HEK293 (cell line): ENCODE results near the gene DPP6.

Experiments used
- CTCF ChIA-PET: fragments of 350-600 bp; formaldehyde crosslinking; extraction: SDS; loops from one replicate; lab custom pipeline; 2021; ENCODE audit warnings: antibody characterized with exemption; lab: Yijun Ruan, JAX
- POLR2A ChIA-PET: fragments of 300-600 bp; formaldehyde crosslinking; extraction: SDS; loops from one replicate; lab custom pipeline; 2020; ENCODE audit warnings: antibody characterized with exemption, inconsistent platforms; lab: Yijun Ruan, JAX
- H3K27ac ChIP-seq: fragments of 200-500 bp; sonication (Bioruptor generic); 2 replicates; pipeline ENCODE4 v1.5.1; 2014; ENCODE audit warnings: low read depth, low read length, control low read depth, inconsistent platforms; ENCODE audit errors: extremely low read depth
- H3K36me3 ChIP-seq, 2 experiments: fragments of 200-500 bp in 1 of 2; sonication (Bioruptor generic) in 1 of 2; 1 replicate in 1 of 2; 2 replicates in 1 of 2; pipeline ENCODE4 v1.5.1; 2014 to 2017; ENCODE audit warnings: inconsistent platforms in 2 of 2, low read length in 2 of 2; ENCODE audit not compliant: control insufficient read depth in 2 of 2, insufficient read depth in 1 of 2
- H3K4me1 ChIP-seq: fragments of 200-500 bp; sonication (Bioruptor generic); 2 replicates; pipeline ENCODE4 v1.5.1; 2014; ENCODE audit warnings: mild to moderate bottlenecking, low read length, inconsistent platforms; ENCODE audit not compliant: control insufficient read depth, insufficient read depth
- H3K4me3 ChIP-seq: 2 replicates; pipeline ENCODE4 v1.5.1; 2011; ENCODE audit warnings: low read depth, mild to moderate bottlenecking, control low read depth, low read length, moderate library complexity
- H3K9me3 ChIP-seq: fragments of 200-500 bp; sonication (Bioruptor generic); 2 replicates; pipeline ENCODE4 v1.5.1; 2014; ENCODE audit warnings: low read depth, low read length, inconsistent platforms; ENCODE audit not compliant: control insufficient read depth, insufficient read depth
- BCL11B ChIP-seq: fragments of 450-650 bp; formaldehyde crosslinking; IDR thresholded peaks from 2 replicates; pipeline ENCODE4 v1.5.1; 2016; ENCODE audit warnings: low read depth, missing biosample characterization, missing genetic modification characterization
- CTCF ChIP-seq: fragments of 450-650 bp; formaldehyde crosslinking; IDR thresholded peaks from 2 replicates; pipeline ENCODE4 v1.5.1; 2016; ENCODE audit warnings: missing biosample characterization, missing genetic modification characterization
- GLI2 ChIP-seq: fragments of 450-650 bp; formaldehyde crosslinking; IDR thresholded peaks from 2 replicates; pipeline ENCODE4; 2017; ENCODE audit warnings: missing biosample characterization, missing genetic modification characterization, low read depth, borderline replicate concordance
- MYNN ChIP-seq: fragments of 450-650 bp; formaldehyde crosslinking; IDR thresholded peaks from 2 replicates; pipeline ENCODE4 v1.5.1; 2016; ENCODE audit warnings: missing biosample characterization, missing genetic modification characterization, borderline replicate concordance
- REPIN1 ChIP-seq: fragments of 450-650 bp; formaldehyde crosslinking; IDR thresholded peaks from 2 replicates; pipeline ENCODE4 v1.5.1; 2017; ENCODE audit warnings: missing biosample characterization, missing genetic modification characterization, low read depth
- SP7 ChIP-seq: fragments of 450-650 bp; formaldehyde crosslinking; IDR thresholded peaks from 2 replicates; pipeline ENCODE4 v1.5.1; 2016; ENCODE audit warnings: missing biosample characterization, missing genetic modification characterization
- YY1 ChIP-seq: fragments of 450-650 bp; formaldehyde crosslinking; IDR thresholded peaks from 2 replicates; pipeline ENCODE4 v1.5.1; 2018; ENCODE audit warnings: missing biosample characterization, missing genetic modification characterization
- ZBTB11 ChIP-seq: fragments of 450-650 bp; formaldehyde crosslinking; conservative IDR thresholded peaks from 2 replicates; pipeline ENCODE4 v1.5.1; 2016; ENCODE audit warnings: low read depth, missing biosample characterization, missing genetic modification characterization
- ZNF169 ChIP-seq: fragments of 450-650 bp; formaldehyde crosslinking; IDR thresholded peaks from 2 replicates; pipeline ENCODE4 v1.5.1; 2016; ENCODE audit warnings: missing biosample characterization, missing genetic modification characterization
- ZNF239 ChIP-seq: fragments of 450-650 bp; formaldehyde crosslinking; IDR thresholded peaks from 2 replicates; pipeline ENCODE4 v1.5.1; 2016; ENCODE audit warnings: missing biosample characterization, missing genetic modification characterization
- ZNF24 ChIP-seq: fragments of 450-650 bp; formaldehyde crosslinking; IDR thresholded peaks from 2 replicates; pipeline ENCODE4 v1.5.1; 2016; ENCODE audit warnings: missing biosample characterization, missing genetic modification characterization
- ZNF280D ChIP-seq: fragments of 450-650 bp; formaldehyde crosslinking; IDR thresholded peaks from 2 replicates; pipeline ENCODE4 v1.5.1; 2016; ENCODE audit warnings: missing biosample characterization, missing genetic modification characterization
- ZNF416 ChIP-seq: fragments of 450-650 bp; formaldehyde crosslinking; IDR thresholded peaks from 2 replicates; pipeline ENCODE4 v1.5.1; 2016; ENCODE audit warnings: missing biosample characterization, missing genetic modification characterization
- ZNF623 ChIP-seq: fragments of 450-650 bp; formaldehyde crosslinking; IDR thresholded peaks from 2 replicates; pipeline ENCODE4 v1.5.1; 2016; ENCODE audit warnings: missing biosample characterization, missing genetic modification characterization
- ZNF624 ChIP-seq: fragments of 450-650 bp; formaldehyde crosslinking; IDR thresholded peaks from 2 replicates; pipeline ENCODE4 v1.5.1; 2017; ENCODE audit warnings: missing biosample characterization, missing genetic modification characterization
- ZXDB ChIP-seq: fragments of 450-650 bp; formaldehyde crosslinking; IDR thresholded peaks from 2 replicates; pipeline ENCODE4 v1.5.1; 2016; ENCODE audit warnings: missing biosample characterization, missing genetic modification characterization

The DPP6 gene

GRCh38 chr7:154429666-154430404 is 377.6 kb downstream of the DPP6 start:
- TF ChIP-seq ZNF280D (tag by site-specific recombination) (no peak), ZXDB (tag by site-specific recombination) (no peak), ZNF169 (tag by site-specific recombination) (no peak), CTCF (tag by site-specific recombination) (no peak), ZNF623 (tag by site-specific recombination) (no peak), ZNF624 (no peak), GLI2 (tag by site-specific recombination) (no peak), MYNN (no peak), ZBTB11 (tag by site-specific recombination) (no peak), ZNF416 (tag by site-specific recombination) (no peak), BCL11B (tag by site-specific recombination) (no peak), SP7 (no peak), YY1 (tag by site-specific recombination) (no peak), ZNF24 (tag by site-specific recombination) (no peak)
- H3K9me3 ChIP-seq: no peaks in the 10 kb centered on the region
- no peak overlapping the region for H3K4me3 ChIP-seq
- no peaks in the 10 kb centered on the region for H3K36me3 ChIP-seq
- H3K27ac ChIP-seq: no peak overlapping the region
- no peaks in the 10 kb centered on the region for H3K4me1 ChIP-seq
- CTCF ChIA-PET: no interaction called here
- POLR2A ChIA-PET: no interaction called here

- Histone ChIP-seq H3K9me3 (no peaks in the 10 kb centered on the region), H3K36me3 (no peaks in the 10 kb centered on the region)
- TF ChIP-seq ZNF239 (tag by site-specific recombination) (no peak), REPIN1 (tag by site-specific recombination) (no peak)
- TF ChIP-seq, all 188 proteins: peak for 0
- Histone ChIP-seq H3K27ac (no peak overlapping the region), H3K4me3 (no peak overlapping the region), H3K4me1 (no peaks in the 10 kb centered on the region)
- ChIA-PET POLR2A (no interaction called here), CTCF (no interaction called here)
Observed at GRCh38 chr7:154430640-154431039, 378.4 kb downstream of the DPP6 start.
